CD4-positive, alpha-beta T cell treated with Interleukin-10 for 1 hour (primary cell): ENCODE results near the gene KLHL40.

Source experiments
- DNase-seq: peaks from one replicate; pipeline ENCODE4 v3.0.0-alpha.2; 2020

The KLHL40 gene

DNA sequence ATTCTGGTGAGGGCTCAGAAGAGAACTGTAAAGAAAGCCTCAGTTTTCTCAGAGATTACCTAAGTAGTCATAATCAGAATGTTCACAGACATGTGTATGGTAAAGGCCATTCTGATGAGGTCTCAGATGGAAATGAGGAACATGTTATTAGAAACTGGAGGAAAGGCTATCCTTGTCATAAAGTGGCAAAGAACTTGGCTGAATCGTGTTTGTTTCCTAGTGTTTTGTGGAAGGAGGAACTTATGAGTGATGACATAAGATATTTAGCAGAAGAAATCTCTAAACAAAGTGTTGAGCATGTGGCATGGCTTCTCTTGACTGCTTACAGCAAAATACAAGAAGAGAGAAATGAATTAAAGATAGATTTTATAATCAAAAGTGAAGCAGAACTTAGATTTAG lies 12.8 kb upstream of the KLHL40 start:
- no peak for DNase-seq

GRCh38 chr3:42673082-42673481 lies 12.3 kb upstream of the KLHL40 start:
- no peak for DNase-seq

GRCh38 chr3:42674146-42674545 lies 11.2 kb upstream of the KLHL40 start:
- DNase-seq: no peak

GRCh38 chr3:42675909-42676308 lies 9.4 kb upstream of the KLHL40 start:
- DNase-seq: no peak

GRCh38 chr3:42678447-42678846 lies 6.9 kb upstream of the KLHL40 start:
- no peak for DNase-seq

DNA sequence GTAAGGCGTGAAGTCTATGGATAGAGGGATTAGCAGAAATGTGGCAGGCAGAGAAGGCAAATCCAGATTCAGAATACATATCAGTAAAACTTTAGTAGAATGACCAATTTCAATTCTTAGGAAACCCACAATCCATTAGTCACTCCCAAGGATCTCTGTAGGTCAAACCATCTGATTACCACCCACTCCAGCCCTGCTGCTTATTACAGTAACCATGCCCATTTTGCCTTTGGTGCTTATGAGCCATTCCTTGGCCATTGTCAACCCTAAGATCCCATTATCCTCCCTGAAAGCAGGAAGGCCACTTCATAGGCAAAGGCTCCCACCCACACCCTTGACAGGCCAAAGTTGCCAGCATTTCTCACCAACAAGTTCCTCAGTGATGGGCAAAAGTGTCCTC lies 5.1 kb upstream of the KLHL40 start:
- DNase-seq: no peak

- no peak for DNase-seq
Measured at GRCh38 chr3:42680806-42681205, 4.5 kb upstream of the KLHL40 start.

- DNase-seq: no peak
Measured at GRCh38 chr3:42681361-42682038, 3.8 kb upstream of the KLHL40 start.

DNA sequence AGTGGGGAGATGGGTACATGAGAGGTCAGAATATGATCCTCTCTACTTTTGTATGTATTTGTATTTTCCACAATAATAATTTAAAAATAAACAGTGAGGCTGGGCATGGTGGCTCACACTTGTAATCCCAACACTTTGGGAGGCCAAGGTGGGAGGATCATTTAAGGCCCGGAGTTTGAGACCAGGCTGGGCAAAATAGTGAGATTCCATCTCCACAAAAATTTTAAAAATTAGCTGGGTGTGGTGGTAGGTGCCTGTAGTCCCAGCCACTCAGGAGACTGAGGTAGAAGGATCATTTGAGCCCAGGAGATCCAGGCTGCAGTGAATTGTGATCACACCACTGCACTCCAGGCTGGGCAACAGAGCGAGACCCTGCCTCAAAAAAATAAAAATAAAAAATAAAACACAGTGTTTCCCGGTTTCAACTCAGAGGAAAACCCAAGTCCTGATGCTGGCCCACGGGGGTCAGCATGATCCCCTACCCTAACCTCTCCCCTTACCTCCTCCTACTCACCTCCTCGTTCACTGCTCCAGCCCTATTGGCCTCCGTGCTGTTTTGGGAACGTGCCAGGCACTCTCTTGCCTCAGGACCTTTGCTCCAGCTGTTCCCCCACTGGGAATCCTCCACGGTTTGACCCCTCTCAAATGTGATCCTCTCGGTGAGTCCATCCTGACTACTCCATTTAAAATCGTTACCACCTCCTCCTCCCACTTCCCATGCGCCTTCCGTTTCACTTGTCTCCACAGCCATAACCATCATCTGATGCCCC lies 2.9 kb upstream of the KLHL40 start:
- no peak for DNase-seq

DNA sequence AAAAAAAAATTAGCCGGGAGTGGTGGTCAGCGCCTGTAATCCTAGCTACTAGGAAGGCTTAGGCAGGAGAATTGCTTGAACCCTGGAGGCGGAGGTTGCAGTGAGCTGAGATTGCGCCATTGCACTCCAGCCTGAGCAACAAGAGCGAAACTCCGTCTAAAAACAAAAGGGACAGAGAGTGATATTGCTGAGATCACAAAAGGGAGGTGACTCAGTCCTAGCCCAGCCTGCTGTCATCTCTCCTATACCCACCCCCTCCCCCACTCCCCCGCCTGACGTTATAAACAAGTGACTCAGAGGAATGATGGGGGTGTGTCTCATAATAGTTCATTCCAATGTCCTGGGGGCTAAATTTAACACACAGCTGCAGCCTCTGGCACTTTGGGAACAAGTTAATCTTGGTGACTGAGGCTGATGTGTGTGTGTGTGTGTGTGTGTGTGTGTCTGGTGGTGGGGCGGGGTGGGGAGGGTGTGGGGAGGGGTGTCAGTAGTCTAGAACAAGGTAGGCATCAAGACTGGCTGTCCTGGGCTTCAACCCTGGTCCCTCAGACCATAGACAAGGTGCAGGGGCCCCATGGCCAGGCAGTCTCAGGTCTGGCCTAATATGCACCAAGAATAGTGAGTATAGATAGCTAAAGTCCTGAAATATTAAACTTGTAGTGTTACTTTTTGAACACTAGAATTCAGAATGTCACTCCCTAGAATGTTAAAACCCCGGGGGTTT lies 1.3 kb upstream of the KLHL40 start:
- DNase-seq: no peak

- no peak for DNase-seq
Measured at GRCh38 chr3:42684632-42685362, 540 bp upstream of the KLHL40 start.

DNA sequence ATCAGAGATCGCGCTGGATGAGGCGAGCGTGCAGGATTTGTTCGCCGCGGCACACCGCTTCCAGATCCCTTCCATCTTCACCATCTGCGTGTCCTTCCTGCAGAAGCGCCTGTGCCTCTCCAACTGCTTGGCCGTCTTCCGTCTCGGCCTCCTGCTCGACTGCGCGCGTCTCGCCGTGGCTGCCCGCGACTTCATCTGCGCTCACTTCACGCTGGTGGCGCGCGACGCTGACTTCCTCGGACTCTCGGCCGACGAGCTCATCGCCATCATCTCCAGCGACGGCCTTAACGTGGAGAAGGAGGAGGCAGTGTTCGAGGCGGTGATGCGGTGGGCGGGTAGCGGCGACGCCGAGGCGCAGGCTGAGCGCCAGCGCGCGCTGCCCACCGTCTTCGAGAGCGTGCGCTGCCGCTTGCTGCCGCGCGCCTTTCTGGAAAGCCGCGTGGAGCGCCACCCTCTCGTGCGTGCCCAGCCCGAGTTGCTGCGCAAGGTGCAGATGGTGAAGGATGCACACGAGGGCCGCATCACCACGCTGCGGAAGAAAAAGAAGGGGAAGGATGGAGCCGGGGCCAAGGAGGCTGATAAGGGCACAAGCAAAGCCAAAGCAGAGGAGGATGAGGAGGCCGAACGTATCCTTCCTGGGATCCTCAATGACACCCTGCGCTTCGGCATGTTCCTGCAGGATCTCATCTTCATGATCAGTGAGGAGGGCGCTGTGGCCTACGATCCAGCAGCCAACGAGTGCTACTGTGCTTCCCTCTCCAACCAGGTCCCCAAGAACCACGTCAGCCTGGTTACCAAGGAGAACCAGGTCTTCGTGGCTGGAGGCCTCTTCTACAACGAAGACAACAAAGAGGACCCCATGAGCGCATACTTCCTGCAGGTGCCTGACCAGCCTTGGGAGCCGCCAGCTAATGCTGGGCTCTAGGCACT lies 819 bp downstream of the KLHL40 start:
- no peak for DNase-seq

DNA sequence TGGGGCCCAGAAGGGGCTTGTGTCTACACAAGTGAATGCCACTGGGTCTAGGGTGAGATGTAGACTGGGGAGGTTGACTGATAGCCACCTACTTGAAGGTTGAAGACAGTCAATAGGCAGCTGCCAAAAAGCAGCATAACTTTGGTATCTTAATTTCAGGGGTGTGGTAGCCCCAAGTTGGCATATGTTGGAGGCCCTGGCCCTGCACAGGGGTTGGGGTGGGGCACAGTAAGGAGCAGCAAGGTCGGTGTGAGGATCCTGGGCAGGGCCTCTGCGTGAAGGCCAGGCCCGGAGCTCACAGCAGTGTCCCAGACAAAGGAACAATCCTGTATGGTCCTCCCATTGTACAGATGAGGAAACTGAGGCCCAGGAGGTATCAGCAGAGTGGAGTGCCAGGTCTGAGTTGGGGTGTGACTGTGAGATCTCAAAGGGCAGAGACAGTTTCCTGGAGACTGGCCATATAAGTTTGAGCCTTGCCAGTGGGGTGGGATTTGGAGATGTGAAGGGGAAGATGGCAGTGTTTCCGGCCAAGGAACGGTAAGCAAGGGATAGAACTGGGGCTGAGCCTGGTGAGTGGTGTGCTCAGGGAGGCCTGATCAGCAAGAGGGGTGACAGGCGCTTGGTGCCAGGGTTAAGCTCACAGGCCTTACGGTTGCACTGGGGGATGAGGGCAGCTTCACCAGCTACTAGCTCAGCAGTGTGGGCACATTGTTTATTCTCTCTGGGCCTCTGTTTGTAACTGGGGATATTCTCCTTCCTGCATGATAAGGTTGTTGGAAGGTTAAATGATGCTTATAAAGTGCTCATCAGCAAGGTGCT lies 1.7 kb downstream of the KLHL40 start:
- DNase-seq: no peak

DNA sequence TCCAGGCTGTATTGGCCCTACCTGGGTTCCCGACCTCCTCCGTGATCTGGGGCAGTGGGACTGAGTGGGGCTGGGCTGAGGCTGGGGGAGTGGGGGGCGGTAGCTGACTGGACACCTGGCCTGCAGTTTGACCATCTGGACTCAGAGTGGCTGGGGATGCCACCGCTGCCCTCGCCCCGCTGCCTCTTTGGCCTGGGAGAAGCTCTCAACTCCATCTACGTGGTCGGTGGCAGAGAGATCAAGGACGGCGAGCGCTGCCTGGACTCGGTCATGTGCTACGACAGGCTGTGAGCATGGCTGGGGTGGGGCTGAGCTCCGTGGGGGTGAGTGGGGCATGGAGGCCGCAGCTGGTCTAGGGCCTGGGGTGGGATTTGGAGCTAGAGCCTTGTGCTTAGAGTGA lies 2.7 kb downstream of the KLHL40 start:
- DNase-seq: no peak

GRCh38 chr3:42688487-42689420 lies 3.4 kb downstream of the KLHL40 start:
- DNase-seq: no peak

- DNase-seq: no peak
Measured at GRCh38 chr3:42689421-42690014, 4.2 kb downstream of the KLHL40 start.

DNA sequence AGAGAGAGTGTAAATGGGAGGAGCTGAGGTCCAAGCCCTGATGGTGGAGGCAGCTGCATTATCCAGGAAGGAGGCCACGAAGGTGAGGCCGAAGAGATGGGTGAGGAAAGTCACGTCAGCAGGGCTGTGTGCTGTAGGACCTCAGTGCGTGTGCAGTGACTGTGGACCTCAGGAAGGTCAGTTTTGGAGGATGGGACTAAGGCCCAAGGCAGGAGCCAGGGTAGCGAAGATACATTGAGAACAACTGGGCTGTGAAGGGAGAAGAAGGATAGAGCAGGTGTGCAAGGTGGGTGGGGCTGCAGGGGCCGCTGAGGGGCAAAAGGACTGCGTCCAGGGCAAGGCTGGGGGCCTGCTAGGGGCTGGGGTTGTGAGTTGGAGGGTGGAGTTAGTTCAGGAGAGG lies 4.9 kb downstream of the KLHL40 start:
- no peak for DNase-seq

DNA sequence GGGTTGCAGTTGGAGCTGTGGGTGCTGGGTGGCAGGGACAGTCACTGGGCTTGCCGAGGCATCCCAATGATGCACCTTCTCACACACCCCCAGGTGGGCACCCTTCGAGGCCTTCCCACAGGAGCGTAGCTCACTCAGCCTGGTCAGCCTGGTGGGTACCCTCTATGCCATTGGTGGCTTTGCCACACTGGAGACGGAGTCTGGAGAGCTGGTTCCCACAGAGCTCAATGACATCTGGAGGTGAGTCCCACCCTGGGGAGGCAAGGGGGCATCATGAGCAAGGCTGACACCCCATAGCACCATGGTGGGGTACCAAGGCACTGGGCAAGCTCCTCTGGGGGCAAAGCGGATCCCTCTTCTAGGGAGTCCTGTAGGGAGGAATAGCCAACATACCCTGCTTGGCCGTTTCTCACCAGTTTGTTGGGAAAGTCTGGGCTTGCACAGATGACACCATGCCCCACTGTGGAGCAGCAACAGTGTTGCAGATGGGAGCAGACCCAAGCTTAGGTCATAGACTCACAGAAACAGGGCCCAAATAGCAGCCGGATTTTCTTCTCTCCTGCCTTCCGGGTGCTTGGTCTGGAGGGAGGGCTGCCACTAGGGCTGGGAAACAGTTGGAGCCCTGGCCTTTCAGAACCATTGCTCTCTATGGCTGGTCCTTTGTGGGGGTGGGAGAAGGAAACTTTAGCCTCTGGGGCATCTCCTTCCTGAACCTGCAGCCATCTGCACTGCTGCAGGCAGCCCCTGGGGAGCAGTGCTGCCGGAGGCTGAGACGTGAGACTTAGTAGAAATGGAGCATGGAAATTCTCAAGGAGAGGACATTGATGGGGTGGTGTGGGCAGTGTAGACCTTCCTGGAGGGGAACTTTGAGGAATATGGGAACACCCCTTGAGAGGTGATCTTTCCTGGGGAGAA lies 5.7 kb downstream of the KLHL40 start:
- no peak for DNase-seq
